Mucosa of descending colon (tissue), 3 donors: ENCODE measurements around the gene CSGALNACT2. TPM values are rescaled to one million over a fixed set of nuclear protein-coding genes. Genes with fewer than 3 reads are reported as not detected.
"Not testable (repeated sequence)": the region's sequence is repeated elsewhere in the genome, so short reads cannot be mapped to it uniquely, and the experiment has no call there.

Experiments
- ATAC-seq: fragments of 200-7000 bp; cut with Tn5 transposase; one replicate; pipeline ENCODE4 v1.9.1; 2020; ENCODE audit warnings: mild to moderate bottlenecking, moderate library complexity
- DNase-seq, 3 donors: peaks; one replicate each; pipeline ENCODE4 v3.0.0-alpha.2; 2020
- H3K36me3 ChIP-seq: fragments of 200-600 bp; one replicate; pipeline ENCODE4 v1.8.0; 2021; ENCODE audit warnings: low read depth, mild to moderate bottlenecking
- H3K4me1 ChIP-seq: fragments of 200-600 bp; one replicate; pipeline ENCODE4 v1.8.0; 2021; ENCODE audit warnings: low read depth, mild to moderate bottlenecking
- H3K4me3 ChIP-seq: fragments of 200-600 bp; one replicate; pipeline ENCODE4 v1.8.0; 2021; ENCODE audit warnings: mild to moderate bottlenecking
- H3K9me3 ChIP-seq: fragments of 200-600 bp; one replicate; pipeline ENCODE4 v1.8.0; 2021; ENCODE audit warnings: mild to moderate bottlenecking
- CTCF ChIP-seq: fragments of 200-600 bp; IDR thresholded peaks from one replicate; pipeline ENCODE4 v1.8.0; 2022; ENCODE audit warnings: antibody characterized with exemption, mild to moderate bottlenecking
- intact Hi-C, 2 donors: fragments of 100-400 bp; cut with DNase I in 1 of 2; cut with micrococcal nuclease in 1 of 2; formaldehyde crosslinking; loops; one replicate each; pipeline versions ENCODE4 v1.11.0 to v1.11.1; 2022; cut with DNase I, micrococcal nuclease
- total RNA-seq, 3 donors: library from RNA; stranded (reverse); fragmentation: NEBNext Ultra II Directional in 2 of 3; extraction: Animal tissue kit (Norgen Biotek cat#: 25700) in 2 of 3; gene quantifications; one replicate each; pipeline versions ENCODE4 v1.2.1 to v1.2.4, GENCODE V29; 2021 to 2023
- donor health status: DM: no; HTN: no; CAD: no; lungs with moderate emphysema.
- donor health status: DM: no; HTN: no; CAD: no.
- donor health status: DM: no; HTN: yes; CAD: no.

The CSGALNACT2 gene
- total RNA-seq, 3 donors from 2014 or later, result 3.9 to 20.1 (median 7.4) TPM

DNA sequence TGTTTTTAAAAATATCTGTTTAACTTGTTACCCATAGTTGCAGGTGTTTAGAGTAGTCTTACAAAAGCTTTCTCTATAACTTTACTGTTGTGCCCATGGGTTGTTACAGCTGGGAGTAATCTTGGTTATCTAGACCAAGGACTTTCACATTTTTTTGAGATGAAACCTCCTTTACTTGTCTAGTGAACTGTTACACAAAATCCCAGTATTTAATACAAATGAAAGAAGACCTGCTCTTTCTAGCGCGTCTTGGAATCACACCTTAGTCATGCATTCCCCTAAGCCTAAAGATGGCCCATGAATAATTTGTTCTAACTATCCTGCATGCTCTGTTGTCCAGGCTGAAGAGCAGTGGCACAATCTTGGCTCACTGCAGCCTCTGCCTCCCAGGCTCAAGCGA, 38.0 kb downstream of the CSGALNACT2 start:
- Histone ChIP-seq H3K9me3 (peaks cover 7% of the 10 kb centered on the region), H3K36me3 (no peaks in the 10 kb centered on the region), H3K4me3 (no peak overlapping the region), H3K4me1 (peaks cover 7% of the 10 kb centered on the region)
- ATAC-seq (no peak), DNase-seq (no peak)
- intact Hi-C loops, result no loop called here
- TF ChIP-seq CTCF, result no peak

GRCh38 chr10:43177595-43177994, 39.4 kb downstream of the CSGALNACT2 start:
- intact Hi-C loops, result no loop called here
- TF ChIP-seq CTCF, result no peak
- H3K9me3 ChIP-seq, result peaks cover 7% of the 10 kb centered on the region
- peaks cover 7% of the 10 kb centered on the region for H3K4me1 ChIP-seq
- DNase-seq (no peak), ATAC-seq (no peak)
- H3K4me3 ChIP-seq, result no peak overlapping the region
- no peaks in the 10 kb centered on the region for H3K36me3 ChIP-seq

DNA sequence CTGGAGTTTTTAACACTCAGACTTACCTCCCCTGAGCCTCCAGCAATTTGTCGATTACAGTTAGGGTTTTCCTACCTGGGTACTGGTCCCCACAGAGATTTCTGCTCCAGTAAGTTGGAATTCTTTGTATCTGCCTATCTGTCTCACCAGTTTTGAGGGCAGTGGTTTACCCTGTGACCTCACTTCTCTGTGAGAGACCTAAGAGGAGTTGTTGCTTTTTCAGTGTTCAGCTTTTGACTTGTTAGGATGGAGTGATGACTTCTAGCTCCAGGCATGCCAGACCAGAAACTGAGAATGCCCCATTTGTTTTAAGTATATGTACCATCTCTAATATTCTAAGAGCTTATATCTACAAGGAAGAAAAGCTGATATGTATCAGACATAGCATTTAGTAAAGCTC, 42.9 kb downstream of the CSGALNACT2 start:
- no peak for TF ChIP-seq CTCF
- Histone ChIP-seq H3K4me3 (no peak overlapping the region), H3K36me3 (no peaks in the 10 kb centered on the region), H3K4me1 (peaks cover 7% of the 10 kb centered on the region), H3K9me3 (peaks cover 7% of the 10 kb centered on the region)
- DNase-seq (no peak), ATAC-seq (no peak)
- intact Hi-C loops, result no loop called here

DNA sequence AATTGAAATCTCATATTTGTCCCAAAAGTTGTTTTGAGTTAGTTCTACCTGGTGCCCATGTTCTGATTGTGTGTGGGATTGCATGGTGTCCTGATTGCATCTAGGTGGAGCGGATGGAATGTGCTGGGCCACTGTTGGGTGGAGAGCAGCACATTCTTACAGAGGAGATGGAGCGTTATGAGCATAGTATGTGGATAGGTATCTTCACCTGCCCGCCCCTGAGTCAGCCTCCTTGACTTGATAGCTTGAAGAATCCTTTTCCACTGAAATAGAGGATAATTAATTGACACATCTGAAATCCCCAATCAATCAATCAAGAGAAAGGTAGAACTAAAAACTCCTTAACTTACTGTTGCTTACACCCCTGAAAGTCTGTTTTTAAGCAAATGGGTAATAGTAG, 45.5 kb downstream of the CSGALNACT2 start:
- DNase-seq, H3K36me3 ChIP-seq, H3K9me3 ChIP-seq, ATAC-seq, H3K4me3 ChIP-seq, H3K4me1 ChIP-seq, intact Hi-C loops: not testable (repeated sequence)

DNA sequence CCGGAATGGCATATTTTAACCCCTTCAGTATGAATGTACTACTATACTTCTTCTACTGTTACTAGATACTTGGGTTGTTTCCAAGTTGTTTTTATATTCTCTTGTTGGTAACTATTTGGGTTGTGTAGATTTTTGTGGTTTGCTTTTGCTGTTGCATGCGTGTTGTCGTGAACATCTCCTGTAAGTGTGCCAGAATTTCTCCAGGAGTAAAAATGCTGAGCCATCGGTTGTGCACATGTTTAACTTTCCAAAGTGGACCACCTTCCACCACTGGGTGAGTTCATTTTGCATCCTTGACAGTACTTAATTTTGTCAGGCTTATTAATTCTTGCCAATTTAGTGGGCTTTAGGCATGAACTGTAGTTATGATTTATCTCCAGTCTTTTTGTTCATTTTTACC, 47.9 kb downstream of the CSGALNACT2 start:
- H3K4me1 ChIP-seq, result no peaks in the 10 kb centered on the region

DNA sequence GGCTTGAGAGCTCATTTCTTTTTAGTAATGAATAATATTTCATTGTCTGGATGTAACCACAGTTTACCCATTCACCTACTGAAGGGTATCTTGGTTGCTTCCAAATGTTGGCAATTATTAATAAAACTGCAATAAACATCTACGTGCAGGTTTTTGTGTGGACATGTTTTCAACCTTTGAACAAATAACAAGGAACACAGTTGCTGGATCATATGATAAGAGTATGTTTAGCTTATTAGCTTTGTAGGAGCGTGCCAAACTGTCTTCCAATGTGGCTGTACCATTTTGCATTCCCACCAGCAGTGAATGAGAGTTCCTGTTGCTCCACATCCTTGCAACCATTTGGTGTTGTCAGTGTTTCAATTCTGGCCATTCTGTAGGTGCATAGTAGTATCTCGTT, 49.0 kb downstream of the CSGALNACT2 start:
- H3K4me1 ChIP-seq, result no peaks in the 10 kb centered on the region
- no peak for TF ChIP-seq CTCF
- H3K36me3 ChIP-seq, result no peaks in the 10 kb centered on the region
- no peaks in the 10 kb centered on the region for H3K9me3 ChIP-seq
- H3K4me3 ChIP-seq, result no peak overlapping the region
- ATAC-seq (no peak), DNase-seq (no peak)
- intact Hi-C loops, result no loop called here

More for the DNA sequence above, 47.9 kb downstream of the CSGALNACT2 start:
- DNase-seq, result no peak
- Histone ChIP-seq H3K4me3 (no peak overlapping the region), H3K9me3 (no peaks in the 10 kb centered on the region), H3K36me3 (no peaks in the 10 kb centered on the region)
- intact Hi-C loops, result no loop called here
- no peak for ATAC-seq
- no peak for TF ChIP-seq CTCF
